Measurements from ENCODE around the gene FRRS1L.
A peak's percentile ranks its signal among the peaks of the same experiment; 100 is the strongest.

FRRS1L gene

DNA sequence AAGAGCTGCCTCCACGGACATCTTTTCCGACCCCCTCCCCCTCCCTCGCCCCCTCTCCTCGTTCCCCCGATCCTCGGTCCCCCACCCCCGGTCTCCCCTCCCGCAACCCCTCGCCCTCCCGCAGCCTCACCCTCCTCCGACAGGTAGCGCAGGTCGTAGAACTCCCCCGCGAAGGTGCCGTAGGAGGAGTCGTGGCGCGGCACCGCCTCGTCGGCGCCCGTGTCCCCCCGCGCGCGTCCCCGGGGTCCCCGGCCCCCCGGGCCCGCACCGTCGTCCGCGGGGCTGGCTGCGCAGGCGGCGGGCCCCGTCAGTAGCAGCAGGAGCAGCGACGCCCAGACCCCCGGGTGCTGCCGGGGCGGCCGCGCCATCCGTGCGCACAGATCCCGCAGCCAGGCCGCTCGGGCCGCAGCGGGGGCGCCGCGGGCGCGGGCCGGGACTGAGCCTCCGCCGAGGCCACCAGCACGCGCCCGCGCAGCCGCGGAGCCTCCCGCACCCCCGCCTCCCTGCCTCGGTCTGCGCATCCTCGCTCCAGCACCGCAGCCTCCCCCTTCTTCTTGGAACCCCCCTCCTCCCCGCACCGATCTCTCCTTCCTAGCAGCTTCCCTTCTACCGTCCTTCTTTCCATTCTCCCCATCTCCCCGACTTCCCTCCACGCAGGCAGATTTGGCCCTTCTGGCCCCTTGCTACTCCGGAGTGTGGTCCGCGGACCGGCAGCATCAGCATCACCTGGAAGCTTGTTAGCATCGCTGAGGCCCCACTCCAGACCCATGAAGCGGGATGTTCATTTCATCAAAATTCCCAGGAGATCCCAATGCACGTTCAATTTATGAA is at the start of gene FRRS1L:
Gene FRRS1L (minus strand): TSS at position 479 of the 831 bp plus-strand sequence. CDS start 111 bp downstream, at position 368.
- Mint-ChIP-seq H3K4me1 (no peaks in the 10 kb centered on the region), H3K27ac (ENCODE audit: low read depth) (no peak within 1 kb of the TSS), H3K4me3 (peak within 1 kb of the TSS; percentile 4), H3K36me3 (ENCODE audit: insufficient read depth) (no peaks in the 10 kb centered on the region), H3K9me3 (no peaks in the 10 kb centered on the region), H3K27me3 (peaks cover 90% of the 10 kb centered on the region)
- DNase-seq (ENCODE audit: low spot score in 2 of 2): no peak
- ATAC-seq (replicated peaks; ENCODE audit: extremely low read depth, poor library complexity, severe bottlenecking): no peak

DNA sequence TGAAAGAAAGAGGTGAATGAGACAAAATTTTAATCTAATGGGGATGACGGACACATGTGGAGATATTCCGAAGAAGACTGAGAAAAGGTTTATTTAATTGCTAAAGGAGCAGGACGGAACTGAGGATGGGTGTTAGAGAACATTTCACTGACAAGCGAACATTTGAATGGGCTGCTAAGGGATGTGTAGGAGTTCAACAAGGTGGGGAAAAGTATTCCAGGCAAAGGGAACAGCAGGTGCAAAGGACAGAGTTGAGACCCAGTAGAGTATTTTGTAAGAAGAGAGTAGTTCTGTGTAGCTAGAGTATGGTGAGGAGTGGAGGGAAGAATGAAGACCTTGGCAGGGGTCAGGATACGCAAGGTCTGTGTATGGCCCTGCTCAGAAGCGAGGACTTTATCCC is 47.4 kb upstream of the FRRS1L start:
- no peak for DNase-seq (ENCODE audit: low spot score in 2 of 2)
- Mint-ChIP-seq H3K4me3 (no peak overlapping the region), H3K27me3 (peaks cover 40% of the 10 kb centered on the region), H3K36me3 (ENCODE audit: insufficient read depth) (no peaks in the 10 kb centered on the region), H3K9me3 (no peaks in the 10 kb centered on the region), H3K4me1 (no peaks in the 10 kb centered on the region), H3K27ac (ENCODE audit: low read depth) (no peak overlapping the region)
- ATAC-seq (replicated peaks; ENCODE audit: extremely low read depth, poor library complexity, severe bottlenecking): no peak

DNA sequence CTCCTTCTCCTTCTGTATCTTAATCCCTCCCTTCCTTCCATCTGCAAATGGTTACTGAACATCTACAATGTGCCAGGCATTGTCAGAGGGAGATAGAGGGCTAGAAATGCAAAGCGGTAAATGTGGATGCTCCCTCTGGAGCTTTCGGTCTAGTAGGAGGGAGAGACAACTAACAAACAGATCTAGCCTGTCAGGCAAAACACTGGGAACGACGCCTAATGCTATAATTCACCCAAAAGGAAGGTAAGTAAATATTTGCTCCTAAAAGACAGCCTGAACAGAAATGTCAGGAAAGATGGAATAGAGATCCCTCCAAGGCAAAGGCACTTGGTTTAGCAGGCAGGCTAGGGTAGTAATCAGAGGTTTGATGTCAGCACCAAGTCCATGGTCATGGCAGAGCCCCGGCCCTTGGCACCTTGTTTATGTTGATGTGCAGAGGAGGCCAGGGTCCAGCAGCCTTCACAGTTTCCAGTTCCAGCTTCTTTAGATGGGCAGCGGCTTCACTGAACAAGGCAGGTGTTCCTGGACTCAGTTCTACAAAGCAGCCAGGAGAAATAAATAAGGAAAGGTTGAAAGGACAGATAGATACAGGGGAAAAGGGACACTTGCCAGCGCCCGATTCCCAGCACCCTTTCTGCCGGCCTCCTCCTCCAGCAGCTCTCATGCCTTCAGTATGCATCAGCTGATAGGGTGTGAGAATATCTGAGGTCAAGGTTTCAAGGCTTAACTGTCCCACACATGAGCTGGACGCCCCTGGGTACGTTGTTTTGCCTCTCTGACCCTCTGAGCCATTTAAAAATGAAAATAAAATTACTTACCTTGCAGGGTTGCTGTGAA is 46.5 kb upstream of the FRRS1L start:
- H3K27me3 Mint-ChIP-seq: peaks cover 32% of the 10 kb centered on the region
- no peak overlapping the region for H3K27ac Mint-ChIP-seq (ENCODE audit: low read depth)
- H3K9me3 Mint-ChIP-seq: no peaks in the 10 kb centered on the region
- no peaks in the 10 kb centered on the region for H3K4me1 Mint-ChIP-seq
- no peak overlapping the region for H3K4me3 Mint-ChIP-seq
- no peaks in the 10 kb centered on the region for H3K36me3 Mint-ChIP-seq (ENCODE audit: insufficient read depth)
- ATAC-seq (replicated peaks; ENCODE audit: extremely low read depth, poor library complexity, severe bottlenecking) (no peak), DNase-seq (ENCODE audit: low spot score in 2 of 2) (no peak)

GRCh38 chr9:109212768-109213167 is 45.7 kb upstream of the FRRS1L start:
- Mint-ChIP-seq H3K27ac (ENCODE audit: low read depth) (no peak overlapping the region), H3K27me3 (peaks cover 25% of the 10 kb centered on the region)

GRCh38 chr9:109206670-109207069 is 39.6 kb upstream of the FRRS1L start:
- no peak overlapping the region for H3K27ac Mint-ChIP-seq (ENCODE audit: low read depth)
- no peaks in the 10 kb centered on the region for H3K4me1 Mint-ChIP-seq
- no peaks in the 10 kb centered on the region for H3K36me3 Mint-ChIP-seq (ENCODE audit: insufficient read depth)
- no peak for ATAC-seq (replicated peaks; ENCODE audit: extremely low read depth, poor library complexity, severe bottlenecking)
- H3K9me3 Mint-ChIP-seq: no peaks in the 10 kb centered on the region
- DNase-seq (ENCODE audit: low spot score in 2 of 2): no peak
- peaks cover 6% of the 10 kb centered on the region for H3K27me3 Mint-ChIP-seq
- H3K4me3 Mint-ChIP-seq: no peak overlapping the region

More at GRCh38 chr9:109212768-109213167, 45.7 kb upstream of the FRRS1L start:
- ATAC-seq (replicated peaks; ENCODE audit: extremely low read depth, poor library complexity, severe bottlenecking): no peak
- Mint-ChIP-seq H3K4me1 (no peaks in the 10 kb centered on the region), H3K36me3 (ENCODE audit: insufficient read depth) (no peaks in the 10 kb centered on the region), H3K4me3 (no peak overlapping the region), H3K9me3 (no peaks in the 10 kb centered on the region)
- DNase-seq (ENCODE audit: low spot score in 2 of 2): no peak

GRCh38 chr9:109205526-109205925 is 38.5 kb upstream of the FRRS1L start:
- H3K36me3 Mint-ChIP-seq (ENCODE audit: insufficient read depth): no peaks in the 10 kb centered on the region
- H3K4me3 Mint-ChIP-seq: no peak overlapping the region
- H3K27me3 Mint-ChIP-seq: peaks cover under 1% of the 10 kb centered on the region
- DNase-seq (ENCODE audit: low spot score in 2 of 2) (no peak), ATAC-seq (replicated peaks; ENCODE audit: extremely low read depth, poor library complexity, severe bottlenecking) (no peak)
- H3K27ac Mint-ChIP-seq (ENCODE audit: low read depth): no peak overlapping the region
- no peaks in the 10 kb centered on the region for H3K9me3 Mint-ChIP-seq
- H3K4me1 Mint-ChIP-seq: no peaks in the 10 kb centered on the region

DNA sequence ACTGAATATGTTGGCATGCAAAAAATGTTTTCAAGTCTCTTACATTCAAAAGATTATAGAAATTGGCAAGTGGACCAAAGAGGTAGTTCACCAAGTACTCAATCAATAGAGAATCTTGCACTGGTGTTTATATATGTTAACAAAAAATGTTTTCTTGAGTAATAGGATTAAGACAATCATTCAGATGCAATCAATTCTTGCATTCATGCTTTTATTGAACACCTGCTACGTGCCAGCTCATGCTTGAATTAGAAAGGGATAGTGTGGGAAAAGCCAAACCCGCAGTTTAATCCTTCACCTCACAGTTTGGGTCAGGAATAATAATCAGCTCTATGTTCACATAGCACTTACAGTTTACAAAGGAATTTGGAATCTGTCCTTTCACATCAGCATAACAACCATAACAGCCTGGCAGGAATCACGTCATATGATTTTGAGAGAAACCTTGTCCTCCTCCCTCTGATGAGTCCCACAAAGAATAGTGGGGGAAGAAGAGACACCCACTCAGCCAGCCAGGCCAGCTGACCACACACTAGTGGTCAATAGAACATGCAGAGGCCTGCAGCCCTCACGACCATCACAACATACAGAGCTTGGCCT is 36.8 kb upstream of the FRRS1L start:
- Mint-ChIP-seq H3K4me3 (no peak overlapping the region), H3K36me3 (ENCODE audit: insufficient read depth) (no peaks in the 10 kb centered on the region), H3K4me1 (no peaks in the 10 kb centered on the region), H3K27ac (ENCODE audit: low read depth) (no peak overlapping the region), H3K27me3 (peaks cover 8% of the 10 kb centered on the region), H3K9me3 (no peaks in the 10 kb centered on the region)
- DNase-seq (ENCODE audit: low spot score in 2 of 2) (no peak), ATAC-seq (replicated peaks; ENCODE audit: extremely low read depth, poor library complexity, severe bottlenecking) (no peak)

- Mint-ChIP-seq H3K4me3 (no peak overlapping the region), H3K36me3 (ENCODE audit: insufficient read depth) (no peaks in the 10 kb centered on the region), H3K4me1 (no peaks in the 10 kb centered on the region), H3K9me3 (no peaks in the 10 kb centered on the region), H3K27ac (ENCODE audit: low read depth) (no peak overlapping the region), H3K27me3 (peaks cover 8% of the 10 kb centered on the region)
- no peak for ATAC-seq (replicated peaks; ENCODE audit: extremely low read depth, poor library complexity, severe bottlenecking)
- no peak for DNase-seq (ENCODE audit: low spot score in 2 of 2)
Observed at GRCh38 chr9:109199676-109200075, 32.6 kb upstream of the FRRS1L start.

GRCh38 chr9:109198736-109199382 is 31.8 kb upstream of the FRRS1L start:
- no peak for DNase-seq (ENCODE audit: low spot score in 2 of 2)
- Mint-ChIP-seq H3K27me3 (peaks cover 8% of the 10 kb centered on the region), H3K36me3 (ENCODE audit: insufficient read depth) (no peaks in the 10 kb centered on the region), H3K4me3 (no peak overlapping the region), H3K9me3 (no peaks in the 10 kb centered on the region), H3K4me1 (no peaks in the 10 kb centered on the region), H3K27ac (ENCODE audit: low read depth) (no peak overlapping the region)
- no peak for ATAC-seq (replicated peaks; ENCODE audit: extremely low read depth, poor library complexity, severe bottlenecking)

GRCh38 chr9:109193974-109194556 is 27.0 kb upstream of the FRRS1L start:
- Mint-ChIP-seq H3K27me3 (no peaks in the 10 kb centered on the region), H3K4me1 (no peaks in the 10 kb centered on the region), H3K9me3 (no peaks in the 10 kb centered on the region), H3K27ac (ENCODE audit: low read depth) (no peak overlapping the region), H3K4me3 (no peak overlapping the region), H3K36me3 (ENCODE audit: insufficient read depth) (no peaks in the 10 kb centered on the region)
- ATAC-seq (replicated peaks; ENCODE audit: extremely low read depth, poor library complexity, severe bottlenecking) (no peak), DNase-seq (ENCODE audit: low spot score in 2 of 2) (no peak)

DNA sequence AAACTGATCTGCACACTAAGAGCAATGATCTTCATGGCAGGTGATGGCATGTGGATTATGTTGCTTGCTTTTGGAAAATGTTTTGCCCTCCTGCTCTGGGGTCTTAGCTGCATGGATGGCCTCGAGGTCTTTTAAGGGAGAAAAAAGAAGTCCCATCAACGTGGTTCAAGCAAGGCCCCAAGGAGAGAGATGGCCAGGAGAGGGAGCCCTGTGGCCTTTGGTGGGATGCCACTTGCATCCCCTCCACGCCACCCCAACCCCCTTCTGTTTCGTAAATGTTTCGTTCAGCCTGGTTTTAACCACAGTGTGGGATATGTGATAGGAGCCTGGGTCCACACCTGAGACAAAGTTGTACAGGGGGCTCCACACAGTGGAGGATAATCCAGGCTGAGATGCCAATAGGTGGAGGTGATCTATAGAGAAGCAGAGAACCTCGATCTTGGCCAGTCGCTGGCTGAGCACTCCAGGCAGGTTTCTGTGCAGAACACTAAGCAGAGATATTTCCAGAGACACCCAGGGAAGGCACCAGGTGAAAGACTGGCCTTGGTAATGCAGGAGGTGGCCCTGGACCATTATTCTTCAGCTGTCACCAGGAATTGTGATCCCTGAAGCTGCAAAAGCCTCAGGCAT is 25.8 kb upstream of the FRRS1L start:
- ATAC-seq (replicated peaks; ENCODE audit: extremely low read depth, poor library complexity, severe bottlenecking) (no peak), DNase-seq (ENCODE audit: low spot score in 2 of 2) (no peak)
- Mint-ChIP-seq H3K4me1 (no peaks in the 10 kb centered on the region), H3K27ac (ENCODE audit: low read depth) (no peak overlapping the region), H3K4me3 (no peak overlapping the region), H3K27me3 (no peaks in the 10 kb centered on the region), H3K9me3 (no peaks in the 10 kb centered on the region), H3K36me3 (ENCODE audit: insufficient read depth) (no peaks in the 10 kb centered on the region)

GRCh38 chr9:109191746-109192145 is 24.7 kb upstream of the FRRS1L start:
- H3K4me1 Mint-ChIP-seq: no peaks in the 10 kb centered on the region
- DNase-seq (ENCODE audit: low spot score in 2 of 2) (no peak), ATAC-seq (replicated peaks; ENCODE audit: extremely low read depth, poor library complexity, severe bottlenecking) (no peak)
- H3K36me3 Mint-ChIP-seq (ENCODE audit: insufficient read depth): no peaks in the 10 kb centered on the region
- H3K27me3 Mint-ChIP-seq: no peaks in the 10 kb centered on the region
- H3K9me3 Mint-ChIP-seq: no peaks in the 10 kb centered on the region
- no peak overlapping the region for H3K4me3 Mint-ChIP-seq
- H3K27ac Mint-ChIP-seq (ENCODE audit: low read depth): no peak overlapping the region
